H1 (cell line): ENCODE measurements around the gene CAB39L. TPM values are rescaled to one million over a fixed set of nuclear protein-coding genes. Genes with fewer than 3 reads are reported as not detected.

Source experiments
- CTCF ChIA-PET: fragments of 300-600 bp; sonication (Branson Sonifier 250); formaldehyde crosslinking; loops from one replicate; lab custom pipeline; 2021; ENCODE audit not compliant: partially characterized antibody; lab: Charles Lee
- POLR2A ChIA-PET: fragments of 300-600 bp; sonication (Branson Sonifier 250); formaldehyde crosslinking; loops from one replicate; lab custom pipeline; 2021; ENCODE audit warnings: inconsistent platforms; ENCODE audit not compliant: partially characterized antibody; lab: Charles Lee
- DNase-seq, 2 experiments: peaks; one replicate each; pipeline versions ENCODE4 v3.0.0 to v3.0.0-alpha.2; 2010 to 2022; ENCODE audit warnings: low spot score in 2 of 2, low read depth in 1 of 2, mixed read lengths in 1 of 2
- FAIRE-seq: peaks from 2 replicates; lab custom pipeline; 2011; peaks lifted over from hg19 to GRCh38; lab: Jason Lieb, UNC
- H2AFZ ChIP-seq: 2 replicates; pipeline ENCODE4 v1.8.1; 2012; ENCODE audit warnings: low read length, inconsistent platforms
- H2AK5ac ChIP-seq: 2 replicates; pipeline ENCODE4 v1.6.1; 2013; ENCODE audit warnings: low read depth, low read length
- H2BK120ac ChIP-seq: replicated peaks from 2 replicates; pipeline ENCODE3; 2013; ENCODE audit warnings: low read depth, low read length, inconsistent platforms
- H2BK12ac ChIP-seq: 2 replicates; pipeline ENCODE4 v1.6.1; 2013; ENCODE audit warnings: low read depth, low read length
- H2BK15ac ChIP-seq: 2 replicates; pipeline ENCODE4 v1.6.1; 2013; ENCODE audit warnings: low read length
- H2BK20ac ChIP-seq: 2 replicates; pipeline ENCODE4 v1.6.1; 2013; ENCODE audit warnings: low read length
- H2BK5ac ChIP-seq: 2 replicates; pipeline ENCODE4 v1.6.1; 2013; ENCODE audit warnings: low read depth, low read length
- H3K14ac ChIP-seq: 2 replicates; pipeline ENCODE4 v1.6.1; 2013; ENCODE audit warnings: inconsistent platforms; ENCODE audit not compliant: insufficient read length
- H3K18ac ChIP-seq: 2 replicates; pipeline ENCODE4 v1.6.1; 2013; ENCODE audit warnings: low read length; ENCODE audit errors: extremely low read depth
- H3K23ac ChIP-seq: 2 replicates; pipeline ENCODE4 v1.6.1; 2013; ENCODE audit warnings: inconsistent platforms; ENCODE audit not compliant: insufficient read length
- H3K23me2 ChIP-seq: 2 replicates; pipeline ENCODE4 v1.6.1; 2013; ENCODE audit warnings: low read depth, low read length
- H3K27ac ChIP-seq: 2 replicates; pipeline ENCODE4 v1.6.1; 2011; ENCODE audit warnings: low read depth, low read length, inconsistent platforms
- H3K27me3 ChIP-seq, 4 experiments: replicated peaks in 1 of 4; 1 replicate in 1 of 4; 2 replicates in 3 of 4; pipeline versions ENCODE4 v1.6.1 to v1.8.1; 2011 to 2013; ENCODE audit warnings: low read length in 3 of 4, mild to moderate bottlenecking in 3 of 4, inconsistent platforms in 2 of 4, mixed read lengths in 2 of 4, moderate library complexity in 1 of 4; ENCODE audit not compliant: control insufficient read depth in 3 of 4, insufficient read depth in 3 of 4; ENCODE audit errors: extremely low read depth in 1 of 4
- H3K36me3 ChIP-seq, 4 experiments: 2 replicates each; pipeline versions ENCODE4 v1.6.1 to v1.8.1; 2011 to 2013; ENCODE audit warnings: mild to moderate bottlenecking in 4 of 4, low read length in 3 of 4, moderate library complexity in 2 of 4, control low read depth in 1 of 4, inconsistent platforms in 1 of 4; ENCODE audit not compliant: insufficient read depth in 4 of 4, control insufficient read depth in 2 of 4
- H3K4ac ChIP-seq: replicated peaks from 2 replicates; pipeline ENCODE3; 2013; ENCODE audit warnings: low read length, low read depth, mixed read lengths, inconsistent platforms; ENCODE audit not compliant: insufficient read length
- H3K4me1 ChIP-seq, 4 experiments: replicated peaks in 1 of 4; 1 replicate in 1 of 4; 2 replicates in 3 of 4; pipeline versions ENCODE4 v1.6.1 to v1.8.1; 2011 to 2013; ENCODE audit warnings: low read length in 3 of 4, inconsistent platforms in 2 of 4, mixed read lengths in 1 of 4; ENCODE audit not compliant: insufficient read depth in 4 of 4, control insufficient read depth in 3 of 4
- H3K4me2 ChIP-seq, 2 experiments: 2 replicates each; pipeline versions ENCODE4 v1.6.1 to v1.8.1; 2011 to 2013; ENCODE audit warnings: low read depth in 2 of 2, low read length in 2 of 2, control low read depth in 1 of 2, inconsistent platforms in 1 of 2, mild to moderate bottlenecking in 1 of 2; ENCODE audit not compliant: insufficient read depth in 1 of 2
- H3K4me3 ChIP-seq, 4 experiments: fragments of 200-600, 300-600 bp in 1 of 4; sonication (generic), shearing (Covaris generic), sonication (Bioruptor Twin) in 1 of 4; 2 replicates each; pipeline versions ENCODE4 v1.5.1 to v1.8.1; 2011 to 2016; ENCODE audit warnings: low read length in 4 of 4, low read depth in 3 of 4, control low read depth in 2 of 4, inconsistent platforms in 2 of 4, mild to moderate bottlenecking in 2 of 4, mixed read lengths in 1 of 4, moderate library complexity in 1 of 4; ENCODE audit not compliant: insufficient read depth in 2 of 4; ENCODE audit errors: extremely low read depth in 1 of 4
- H3K56ac ChIP-seq: replicated peaks from 2 replicates; pipeline ENCODE3; 2013; ENCODE audit warnings: low read depth, mild to moderate bottlenecking, mixed read lengths, low read length, inconsistent platforms; ENCODE audit not compliant: insufficient read length
- H3K79me1 ChIP-seq: 2 replicates; pipeline ENCODE4 v1.6.1; 2013; ENCODE audit warnings: low read depth, low read length, control low read depth
- H3K79me2 ChIP-seq, 2 experiments: 2 replicates each; pipeline versions ENCODE4 v1.6.1 to v1.8.1; 2012 to 2013; ENCODE audit warnings: low read length in 2 of 2, mild to moderate bottlenecking in 2 of 2, inconsistent platforms in 1 of 2; ENCODE audit not compliant: insufficient read depth in 2 of 2, control insufficient read depth in 1 of 2
- H3K9ac ChIP-seq, 4 experiments: replicated peaks in 1 of 4; 1 replicate in 1 of 4; 2 replicates in 3 of 4; pipeline versions ENCODE4 v1.6.1 to v1.8.1; 2011 to 2013; ENCODE audit warnings: low read depth in 3 of 4, low read length in 3 of 4, control low read depth in 2 of 4, mild to moderate bottlenecking in 2 of 4, moderate library complexity in 2 of 4, inconsistent platforms in 1 of 4; ENCODE audit errors: extremely low read depth in 1 of 4
- H3K9me3 ChIP-seq, 2 experiments: 2 replicates each; pipeline versions ENCODE4 v1.6.1 to v1.8.1; 2012 to 2013; ENCODE audit warnings: mild to moderate bottlenecking in 2 of 2, moderate library complexity in 2 of 2, control low read depth in 1 of 2, inconsistent platforms in 1 of 2, low read depth in 1 of 2, low read length in 1 of 2, mixed read lengths in 1 of 2; ENCODE audit not compliant: insufficient read depth in 2 of 2
- H4K20me1 ChIP-seq, 2 experiments: replicated peaks in 1 of 2; 2 replicates each; pipeline versions ENCODE3 to v1.8.1; 2011 to 2013; ENCODE audit warnings: inconsistent platforms in 2 of 2, low read length in 2 of 2, mild to moderate bottlenecking in 1 of 2; ENCODE audit not compliant: insufficient read depth in 2 of 2, control insufficient read depth in 1 of 2
- H4K5ac ChIP-seq: 2 replicates; pipeline ENCODE4 v1.6.1; 2013; ENCODE audit warnings: low read length, low read depth, mixed read lengths, inconsistent platforms; ENCODE audit not compliant: insufficient read length
- H4K8ac ChIP-seq: 2 replicates; pipeline ENCODE4 v1.8.0; 2013; ENCODE audit warnings: mild to moderate bottlenecking, moderate library complexity, low read length, inconsistent platforms; ENCODE audit not compliant: insufficient read depth; ENCODE audit errors: extremely low read depth
- H4K91ac ChIP-seq: replicated peaks from 2 replicates; pipeline ENCODE3; 2013; ENCODE audit warnings: low read length, mixed read lengths, inconsistent platforms; ENCODE audit not compliant: insufficient read length
- ASH2L ChIP-seq: fragments of 200-600, 300-600 bp; sonication (generic); IDR thresholded peaks from one replicate; pipeline ENCODE4 v1.7.1; 2017; ENCODE audit warnings: low read length
- BCL11A ChIP-seq, 2 experiments: IDR thresholded peaks; one replicate each; pipeline ENCODE4 v1.6.1; 2011; ENCODE audit warnings: low read depth in 2 of 2, low read length in 2 of 2, mild to moderate bottlenecking in 2 of 2
- CBX8 ChIP-seq: fragments of 300-800, 300-1000 bp; sonication (generic); IDR thresholded peaks from 2 replicates; pipeline ENCODE4 v1.7.1; 2016; ENCODE audit warnings: low read depth, low read length, borderline replicate concordance
- CHD1 ChIP-seq: IDR thresholded peaks from 2 replicates; pipeline ENCODE4 v1.6.1; 2012; ENCODE audit warnings: low read depth, low read length, improper control_type of control experiment
- CREB1 ChIP-seq: IDR thresholded peaks from 2 replicates; pipeline ENCODE4 v1.6.1; 2012; ENCODE audit warnings: inconsistent platforms
- EP300 ChIP-seq, 2 experiments: IDR thresholded peaks; 1 replicate in 1 of 2; 2 replicates in 1 of 2; pipeline ENCODE4 v1.6.1; 2011 to 2012; ENCODE audit warnings: low read depth in 2 of 2, low read length in 2 of 2, mild to moderate bottlenecking in 2 of 2, borderline replicate concordance in 1 of 2, inconsistent platforms in 1 of 2, moderate library complexity in 1 of 2
- RAD21 ChIP-seq, 2 experiments: IDR thresholded peaks in 1 of 2; conservative IDR thresholded peaks in 1 of 2; 2 replicates each; pipeline ENCODE4 v1.6.1; 2011; ENCODE audit warnings: low read depth in 2 of 2, low read length in 2 of 2, improper control_type of control experiment in 1 of 2, inconsistent platforms in 1 of 2, mild to moderate bottlenecking in 1 of 2, moderate library complexity in 1 of 2
- SIN3A ChIP-seq, 2 experiments: IDR thresholded peaks in 1 of 2; conservative IDR thresholded peaks in 1 of 2; 2 replicates each; pipeline ENCODE4 v1.6.1; 2011 to 2012; ENCODE audit warnings: low read length in 2 of 2, improper control_type of control experiment in 1 of 2, low read depth in 1 of 2, mild to moderate bottlenecking in 1 of 2
- SIX5 ChIP-seq: IDR thresholded peaks from 2 replicates; pipeline ENCODE4 v1.6.1; 2011; ENCODE audit warnings: mild to moderate bottlenecking, low read depth, low read length
- TEAD4 ChIP-seq: IDR thresholded peaks from 2 replicates; pipeline ENCODE4 v1.6.1; 2012; ENCODE audit warnings: low read depth, low read length, inconsistent platforms, mixed read lengths
- WGBS, 2 experiments: shearing (Covaris generic) in 1 of 2; methylation state at CpG; one replicate each; pipeline versions ENCODE4 v1.1.6 to v1.1.7; 2013 to 2015; ENCODE audit warnings: low lambda C conversion rate in 2 of 2, mixed read lengths in 2 of 2, inconsistent platforms in 1 of 2, low coverage in 1 of 2, missing lambda C conversion rate in 1 of 2; ENCODE audit not compliant: insufficient replicate concordance in 2 of 2, insufficient coverage in 1 of 2, insufficient read length in 1 of 2; ENCODE audit errors: extremely low coverage in 1 of 2, missing lambda C conversion rate in 1 of 2; 5-methylcytosine and 5-hydroxymethylcytosine counted together
- polyA plus RNA-seq, 7 experiments: library from polyadenylated mRNA; depleted of rRNA in 3 of 7; stranded (reverse) in 5 of 7; unstranded in 2 of 7; fragments of >200 nt in 5 of 7; fragments of 200-250 nt in 2 of 7; gene quantifications; 1 replicate in 5 of 7; 2 replicates in 1 of 7; 4 replicates in 1 of 7; pipeline versions ENCODE4 v1.2.1 to v1.2.3, GENCODE V29; 2011 to 2013; ENCODE audit warnings: missing spikeins in 2 of 7, mixed read lengths in 2 of 7
- total RNA-seq: library from RNA; stranded (reverse); fragmentation: NEBNext Ultra II Directional; extraction: Animal tissue kit (Norgen Biotek cat#: 25700); gene quantifications from 2 replicates; pipeline ENCODE4 v1.2.1, GENCODE V29; 2021
- TF ChIP-seq, protein P1 (sequence below): IDR thresholded peaks from 2 replicates; pipeline ENCODE4 v1.6.1; 2011; ENCODE audit warnings: low read length, improper control_type of control experiment
- TF ChIP-seq, protein P2 (sequence below): IDR thresholded peaks from 2 replicates; pipeline ENCODE4 v1.6.1; 2011; ENCODE audit warnings: low read depth, mild to moderate bottlenecking, low read length; ENCODE audit not compliant: insufficient read depth

CAB39L gene
- total and polyA plus RNA-seq, 2 of the 8 experiments (the other 6 are each of a cell fraction or from before 2014, with no cell fraction given) = 2.5 to 4.8 TPM

GRCh38 chr13:49336655-49337054 is 107.2 kb downstream of the CAB39L start:
- Histone ChIP-seq H3K56ac (no peak overlapping the region), H2AK5ac (no peak overlapping the region), H2BK120ac (no peak overlapping the region), H3K4me1 (no peaks in the 10 kb centered on the region), H4K5ac (no peak overlapping the region), H2BK12ac (no peak overlapping the region), H2BK20ac (no peak overlapping the region), H3K79me1 (no peaks in the 10 kb centered on the region), H2BK15ac (no peak overlapping the region), H3K9me3 (no peaks in the 10 kb centered on the region), H2BK5ac (no peak overlapping the region), H3K36me3 (no peaks in the 10 kb centered on the region), H3K4me3 (no peak overlapping the region), H3K18ac (no peak overlapping the region), H2AFZ (no peak overlapping the region), H4K20me1 (no peaks in the 10 kb centered on the region), H3K23ac (no peak overlapping the region), H3K79me2 (no peaks in the 10 kb centered on the region), H3K23me2 (no peaks in the 10 kb centered on the region; the same call in 1 of the 2 replicates), H3K4ac (no peak overlapping the region), H4K8ac (no peak overlapping the region), H3K4me2 (no peak overlapping the region), H3K27ac (no peak overlapping the region), H3K14ac (no peak overlapping the region), H3K9ac (no peak overlapping the region), H4K91ac (no peak overlapping the region), H3K27me3 (no peaks in the 10 kb centered on the region)
- ChIA-PET POLR2A (no interaction called here), CTCF (interaction anchor here (1.7 kb wide), 1 partner anchor 32 kb away, joined by 3 read pairs; no protein-coding TSS in a partner anchor)
- 75% methylated on average over 4 of the region's 4 CpGs; no CpG with 5 or more reads in 1 of the 2 experiments for WGBS, 2 experiments
- DNase-seq (no peak), FAIRE-seq (no peak)
- TF ChIP-seq, protein P1, sequence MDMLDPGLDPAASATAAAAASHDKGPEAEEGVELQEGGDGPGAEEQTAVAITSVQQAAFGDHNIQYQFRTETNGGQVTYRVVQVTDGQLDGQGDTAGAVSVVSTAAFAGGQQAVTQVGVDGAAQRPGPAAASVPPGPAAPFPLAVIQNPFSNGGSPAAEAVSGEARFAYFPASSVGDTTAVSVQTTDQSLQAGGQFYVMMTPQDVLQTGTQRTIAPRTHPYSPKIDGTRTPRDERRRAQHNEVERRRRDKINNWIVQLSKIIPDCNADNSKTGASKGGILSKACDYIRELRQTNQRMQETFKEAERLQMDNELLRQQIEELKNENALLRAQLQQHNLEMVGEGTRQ = no peak
- TF ChIP-seq, protein P2, sequence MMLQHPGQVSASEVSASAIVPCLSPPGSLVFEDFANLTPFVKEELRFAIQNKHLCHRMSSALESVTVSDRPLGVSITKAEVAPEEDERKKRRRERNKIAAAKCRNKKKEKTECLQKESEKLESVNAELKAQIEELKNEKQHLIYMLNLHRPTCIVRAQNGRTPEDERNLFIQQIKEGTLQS = no peak
- TF ChIP-seq RAD21 (IDR thresholded peaks at IDR 0.05 in 1 of 2, conservative IDR thresholded peaks at IDR 0.05 in 1 of 2; ENCODE audit: low read depth in 2 of 2, low read length in 2 of 2) (no peak), CREB1 (no peak), SIX5 (no peak), BCL11A (IDR thresholded peaks at IDR 0.05; ENCODE audit: low read depth in 2 of 2, low read length in 2 of 2) (no peak), CHD1 (no peak), ASH2L (no peak), EP300 (IDR thresholded peaks at IDR 0.05; ENCODE audit: borderline replicate concordance in 1 of 2, low read depth in 2 of 2, low read length in 2 of 2) (no peak), CBX8 (no peak), SIN3A (conservative IDR thresholded peaks at IDR 0.05 in 1 of 2, IDR thresholded peaks at IDR 0.05 in 1 of 2; ENCODE audit: low read depth in 1 of 2, low read length in 2 of 2) (no peak), TEAD4 (no peak)
